Measurements from ENCODE around the gene LRMDA.

GRCh38 chr10:76017026-76017732 lies 585.8 kb downstream of the LRMDA start:
- TF ChIP-seq REST (IDR thresholded peaks at IDR 0.05; ENCODE audit: low read depth) (peak; percentile 45), EZH2 (IDR thresholded peaks at IDR 0.05) (no peak), SRF (IDR thresholded peaks at IDR 0.05; ENCODE audit: low read depth) (no peak), POLR2A (IDR thresholded peaks at IDR 0.05; ENCODE audit: borderline replicate concordance, extremely low read depth, insufficient read depth, insufficient read length) (no peak), CTCF (IDR thresholded peaks at IDR 0.05 in 2 of 3, conservative IDR thresholded peaks at IDR 0.05 in 1 of 3; ENCODE audit: borderline replicate concordance in 1 of 3, insufficient read depth in 1 of 3, low read depth in 2 of 3, low read length in 2 of 3) (no peak), CEBPB (IDR thresholded peaks at IDR 0.05; ENCODE audit: low read depth) (no peak), ZBTB33 (IDR thresholded peaks at IDR 0.05; ENCODE audit: extremely low read depth, insufficient replicate concordance, low read length) (no peak), RAD21 (IDR thresholded peaks at IDR 0.05; ENCODE audit: low read depth) (no peak)

Data from HCT116 (cell line).